ENCODE measurements around the gene SH3PXD2A. TPM values are rescaled to one million over a fixed set of nuclear protein-coding genes. Genes with fewer than 3 reads are reported as not detected.

Gene SH3PXD2A
- total RNA-seq, 4 donors from 2014 or later, result 35.0 to 54.8 (median 45.4) TPM

DNA sequence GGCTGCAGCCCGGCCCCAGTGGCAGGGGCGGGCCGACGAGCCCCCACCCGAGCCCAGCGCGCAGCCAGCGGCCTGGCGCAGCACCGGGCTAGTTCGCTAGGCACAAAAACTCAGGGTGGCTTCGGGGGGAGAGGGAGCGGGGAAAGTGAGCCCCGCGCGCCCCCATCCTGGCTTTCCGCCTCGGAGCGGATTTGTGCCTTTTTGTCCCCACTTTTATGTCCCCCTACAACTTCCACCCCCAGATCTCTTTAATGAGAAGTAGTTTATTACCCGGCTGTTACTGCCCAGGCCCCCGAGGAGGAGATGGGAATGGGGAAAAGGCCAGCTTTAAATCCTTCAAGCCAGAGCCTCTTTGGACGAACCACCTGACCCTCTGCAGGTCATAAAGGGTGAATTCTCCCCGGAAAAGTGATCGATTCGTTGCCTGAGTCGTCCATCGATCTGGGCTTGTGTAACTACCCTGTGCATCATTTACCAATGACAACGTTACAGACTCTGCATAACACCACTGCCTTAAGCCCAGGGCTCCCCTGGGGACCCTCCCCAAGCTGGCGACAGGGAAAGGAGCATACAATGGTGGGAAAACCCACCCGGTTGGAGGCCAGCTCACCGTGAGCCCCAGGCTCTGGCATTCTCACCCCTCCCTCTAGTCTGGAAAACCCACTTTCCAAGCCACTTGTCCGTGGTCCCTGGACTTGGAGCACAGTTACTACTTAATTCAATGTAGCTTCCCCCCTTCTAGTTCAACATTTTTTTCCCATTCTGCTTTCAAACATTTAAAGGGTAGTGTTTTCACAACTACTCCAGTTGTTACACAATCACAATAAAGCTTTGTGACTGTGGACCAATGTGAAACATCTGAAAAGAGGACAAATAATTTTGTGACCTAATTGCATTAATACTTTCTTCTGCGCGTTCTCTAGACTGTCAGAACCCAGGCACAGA, 748 bp upstream of the SH3PXD2A start:
- TF ChIP-seq, protein P1, sequence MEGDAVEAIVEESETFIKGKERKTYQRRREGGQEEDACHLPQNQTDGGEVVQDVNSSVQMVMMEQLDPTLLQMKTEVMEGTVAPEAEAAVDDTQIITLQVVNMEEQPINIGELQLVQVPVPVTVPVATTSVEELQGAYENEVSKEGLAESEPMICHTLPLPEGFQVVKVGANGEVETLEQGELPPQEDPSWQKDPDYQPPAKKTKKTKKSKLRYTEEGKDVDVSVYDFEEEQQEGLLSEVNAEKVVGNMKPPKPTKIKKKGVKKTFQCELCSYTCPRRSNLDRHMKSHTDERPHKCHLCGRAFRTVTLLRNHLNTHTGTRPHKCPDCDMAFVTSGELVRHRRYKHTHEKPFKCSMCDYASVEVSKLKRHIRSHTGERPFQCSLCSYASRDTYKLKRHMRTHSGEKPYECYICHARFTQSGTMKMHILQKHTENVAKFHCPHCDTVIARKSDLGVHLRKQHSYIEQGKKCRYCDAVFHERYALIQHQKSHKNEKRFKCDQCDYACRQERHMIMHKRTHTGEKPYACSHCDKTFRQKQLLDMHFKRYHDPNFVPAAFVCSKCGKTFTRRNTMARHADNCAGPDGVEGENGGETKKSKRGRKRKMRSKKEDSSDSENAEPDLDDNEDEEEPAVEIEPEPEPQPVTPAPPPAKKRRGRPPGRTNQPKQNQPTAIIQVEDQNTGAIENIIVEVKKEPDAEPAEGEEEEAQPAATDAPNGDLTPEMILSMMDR (IDR thresholded peaks at IDR 0.05), result no peak
- TF ChIP-seq POLR2A (IDR thresholded peaks at IDR 0.05), result no peak
- WGBS, 2 donors, result 13 to 23% methylated on average over 34 of the region's 34 CpGs
- peak in 1 of 2 donors; percentile 76 for DNase-seq (ENCODE audit: low spot score in 2 of 2)
- intact Hi-C loops (cut with DNase I; ENCODE audit: low total_unique reads), result loop anchor here (1.0 to 2.0 kb wide), 2 partner anchors 25 to 143 kb away; no protein-coding TSS in a partner anchor
- H3K4me3 ChIP-seq (ENCODE audit: low read depth, poor library complexity, severe bottlenecking), result peak overlapping the region; percentile 44

- no peak for TF ChIP-seq POLR2A (IDR thresholded peaks at IDR 0.05)
- TF ChIP-seq, protein P1 (IDR thresholded peaks at IDR 0.05), result no peak
- 2% methylated on average over 30 to 43 of the region's 53 CpGs for WGBS, 2 donors
- peak in 1 of 2 donors; percentile 89 for DNase-seq (ENCODE audit: low spot score in 2 of 2)
- H3K4me3 ChIP-seq (ENCODE audit: low read depth, poor library complexity, severe bottlenecking), result peak overlapping the region; percentile 44
- intact Hi-C loops (cut with DNase I; ENCODE audit: low total_unique reads), result loop anchor here (1.0 kb wide), 1 partner anchor 26 kb away; no protein-coding TSS in a partner anchor
Observed at GRCh38 chr10:103854686-103855391, 537 bp downstream of the SH3PXD2A start.

GRCh38 chr10:103854265-103854685, 1.1 kb downstream of the SH3PXD2A start:
- 6 to 11% methylated on average over 13 of the region's 13 CpGs for WGBS, 2 donors

DNA sequence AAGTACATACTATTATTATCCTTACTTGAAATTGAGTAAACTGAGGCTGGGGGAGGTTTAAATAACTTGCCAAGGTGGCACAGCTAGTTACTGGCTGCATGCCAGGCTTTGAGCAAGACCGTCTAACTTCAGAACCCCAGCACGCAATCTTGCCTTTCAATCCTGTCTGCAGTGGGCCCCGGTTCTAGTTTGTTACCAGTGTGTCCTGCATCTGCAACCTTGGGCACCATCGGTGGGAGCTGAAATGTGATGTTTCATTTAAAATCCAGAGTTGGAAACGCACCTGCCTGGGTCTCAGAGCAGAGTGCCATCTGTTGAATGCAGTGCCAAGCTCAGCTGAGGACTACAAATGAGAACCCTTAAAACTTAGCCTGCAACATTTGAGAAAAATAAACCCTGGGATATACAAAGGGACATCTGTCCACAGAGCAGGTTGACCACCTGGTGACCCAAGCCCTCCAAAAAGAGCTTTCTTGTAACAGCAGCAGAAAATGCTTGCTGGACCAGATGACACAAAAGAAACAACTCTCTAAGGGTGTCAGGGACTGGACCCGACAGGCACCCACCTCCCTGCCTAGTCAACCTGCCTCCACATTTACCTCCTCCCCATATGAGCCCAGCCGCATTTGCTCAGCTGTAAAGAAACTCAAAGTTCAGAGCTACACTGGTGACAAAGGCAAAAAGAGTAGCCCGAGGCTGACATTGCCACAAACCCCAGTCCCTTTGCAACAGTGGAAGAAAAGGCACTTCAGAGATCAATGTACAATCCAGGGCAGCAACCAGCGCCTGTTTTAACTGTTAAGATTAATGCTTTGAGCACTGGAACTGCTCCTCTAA, 1.7 kb downstream of the SH3PXD2A start:
- WGBS, 2 donors, result 40 to 47% methylated on average over 9 of the region's 9 CpGs
- DNase-seq (ENCODE audit: low spot score in 2 of 2), result peak in 1 of 2 donors; percentile 84
- intact Hi-C loops (cut with DNase I; ENCODE audit: low total_unique reads), result no loop called here
- H3K4me3 ChIP-seq (ENCODE audit: low read depth, poor library complexity, severe bottlenecking), result no peak overlapping the region
- TF ChIP-seq POLR2A (IDR thresholded peaks at IDR 0.05), result no peak
- TF ChIP-seq, protein P1 (IDR thresholded peaks at IDR 0.05), result no peak

More at GRCh38 chr10:103854265-103854685, 1.1 kb downstream of the SH3PXD2A start:
- H3K4me3 ChIP-seq (ENCODE audit: low read depth, poor library complexity, severe bottlenecking), result peak overlapping the region; percentile 44
- no peak for TF ChIP-seq POLR2A (IDR thresholded peaks at IDR 0.05)
- TF ChIP-seq, protein P1 (IDR thresholded peaks at IDR 0.05), result no peak
- DNase-seq (ENCODE audit: low spot score in 2 of 2), result no peak
- intact Hi-C loops (cut with DNase I; ENCODE audit: low total_unique reads), result no loop called here

DNA sequence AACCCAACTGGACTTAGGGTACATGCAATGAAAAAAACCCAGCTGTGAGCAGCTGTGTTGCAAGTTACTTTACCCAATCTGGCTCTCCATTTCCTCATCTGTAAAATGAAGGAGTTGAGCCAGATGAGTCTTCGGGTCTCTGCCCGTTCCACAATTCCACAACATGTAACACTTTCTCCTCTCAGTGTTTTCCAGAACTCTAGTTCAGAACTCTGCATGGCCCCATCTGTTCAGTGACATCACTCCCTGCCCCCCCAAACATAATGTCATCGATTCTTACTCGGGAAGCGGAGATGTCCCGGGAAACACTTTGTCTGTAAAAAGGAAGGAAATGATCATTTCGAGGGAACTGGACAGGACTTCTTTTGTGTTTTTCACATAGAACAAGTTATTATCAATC, 2.5 kb downstream of the SH3PXD2A start:
- H3K4me3 ChIP-seq (ENCODE audit: low read depth, poor library complexity, severe bottlenecking), result no peak overlapping the region
- TF ChIP-seq POLR2A (IDR thresholded peaks at IDR 0.05), result no peak
- TF ChIP-seq, protein P1 (IDR thresholded peaks at IDR 0.05), result no peak
- DNase-seq (ENCODE audit: low spot score in 2 of 2), result peak in 1 of 2 donors; percentile 85
- intact Hi-C loops (cut with DNase I; ENCODE audit: low total_unique reads), result no loop called here
- 23 to 25% methylated on average over 7 of the region's 7 CpGs for WGBS, 2 donors
